Measurements from ENCODE around the gene CEACAM18.
A peak's percentile ranks its signal among the peaks of the same experiment; 100 is the strongest.
"Not testable (repeated sequence)": the region's sequence is repeated elsewhere in the genome, so short reads cannot be mapped to it uniquely, and the experiment has no call there.

Gene CEACAM18

DNA sequence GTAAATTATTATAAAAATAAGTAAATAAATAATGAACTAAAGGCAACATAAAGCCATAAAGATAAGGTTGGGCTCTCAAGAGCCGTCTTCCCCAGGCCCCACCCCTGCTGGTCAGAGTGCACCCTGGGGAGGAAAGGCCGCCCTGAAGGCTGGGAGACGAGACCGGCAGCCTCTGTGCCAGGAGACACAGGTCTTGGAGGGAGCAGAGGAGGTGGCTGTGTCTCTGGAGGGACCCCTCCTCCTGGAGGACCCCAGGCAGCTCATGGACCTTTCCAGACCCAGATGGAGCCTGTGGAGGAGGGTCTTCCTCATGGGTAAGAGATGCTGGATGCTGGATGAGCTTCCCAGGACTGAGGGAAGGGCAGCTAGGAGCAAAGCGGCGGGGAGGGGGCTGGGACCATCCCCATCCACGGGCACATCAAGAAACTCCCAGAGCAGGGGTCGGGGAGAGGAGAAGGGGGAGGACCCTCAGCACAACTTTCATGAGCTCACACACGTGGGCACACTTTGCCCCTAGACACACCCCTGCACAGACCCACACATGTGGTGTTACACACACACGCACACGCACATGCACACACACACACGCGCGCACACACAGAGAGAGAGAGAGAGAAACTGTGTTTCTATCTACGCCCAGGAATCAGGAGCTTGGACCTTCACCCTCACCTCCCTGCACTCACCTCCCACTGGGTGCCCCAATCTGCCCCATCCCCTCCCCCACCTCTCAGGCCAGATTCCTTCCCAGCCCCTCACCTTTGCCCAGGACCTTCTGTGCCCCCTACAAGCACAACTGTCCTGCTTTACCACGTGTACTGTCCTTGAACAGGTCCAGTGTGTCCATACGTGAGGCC lies at the start of gene CEACAM18:
CEACAM18 (plus strand) TSS at position 159 of the 854 bp plus-strand sequence.
- DNase-seq, result no peak

- DNase-seq, result peak; percentile 58
These were observed 48.1 kb upstream of the CEACAM18 start for GRCh38 chr19:51430221-51430620.

GRCh38 chr19:51431124-51431523 lies 47.2 kb upstream of the CEACAM18 start:
- peak; percentile 83 for DNase-seq

- no peak for DNase-seq
These were observed 45.3 kb upstream of the CEACAM18 start for GRCh38 chr19:51433043-51433442.

GRCh38 chr19:51434456-51434855 lies 43.9 kb upstream of the CEACAM18 start:
- no peak for DNase-seq

GRCh38 chr19:51439021-51439465 lies 39.3 kb upstream of the CEACAM18 start:
- peak; percentile 51 for DNase-seq

GRCh38 chr19:51440052-51440451 lies 38.3 kb upstream of the CEACAM18 start:
- DNase-seq, result no peak

- DNase-seq, result no peak
These were observed 37.4 kb upstream of the CEACAM18 start for GRCh38 chr19:51440846-51441409.

GRCh38 chr19:51441410-51442390 lies 36.6 kb upstream of the CEACAM18 start:
- DNase-seq, result peak; percentile 58

DNA sequence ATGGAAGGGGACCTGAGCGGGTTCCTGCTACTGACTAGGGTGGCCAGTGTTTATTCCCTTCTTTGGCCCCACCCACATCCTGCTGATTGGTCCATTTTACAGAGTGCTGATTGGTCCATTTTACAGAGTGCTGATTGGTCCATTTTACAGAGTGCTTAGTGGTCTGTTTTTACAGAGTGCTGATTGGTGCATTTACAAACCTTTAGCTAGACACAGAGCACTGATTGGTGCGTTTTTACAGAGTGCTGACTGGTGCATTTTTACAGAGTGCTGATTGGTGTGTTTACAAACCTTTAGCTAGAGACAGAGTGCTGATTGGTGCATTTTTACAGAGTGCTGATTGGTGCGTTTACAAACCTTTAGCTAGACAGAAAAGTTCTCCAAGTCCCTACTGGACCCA lies 30.8 kb upstream of the CEACAM18 start:
- not testable (repeated sequence) for DNase-seq

DNA sequence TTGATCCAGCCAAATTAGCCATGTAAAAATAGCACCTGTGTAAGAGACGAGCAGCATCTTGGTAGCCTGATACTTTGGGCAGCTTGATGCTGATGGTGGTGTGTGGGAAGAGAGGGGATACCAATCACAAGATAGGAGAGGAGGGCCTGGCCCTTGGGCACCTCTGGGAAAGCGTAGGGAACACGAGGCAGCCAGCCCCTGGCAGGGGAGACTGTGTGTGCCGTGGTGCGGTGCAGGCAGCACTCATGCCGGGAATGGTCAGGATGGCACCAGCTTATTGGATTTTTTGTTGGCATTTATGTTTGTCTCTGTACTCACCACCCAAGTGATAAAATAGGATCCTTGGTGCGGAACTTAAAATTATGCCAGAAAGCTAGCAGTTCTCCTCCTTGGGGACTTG lies 30.3 kb upstream of the CEACAM18 start:
- DNase-seq, result no peak

DNA sequence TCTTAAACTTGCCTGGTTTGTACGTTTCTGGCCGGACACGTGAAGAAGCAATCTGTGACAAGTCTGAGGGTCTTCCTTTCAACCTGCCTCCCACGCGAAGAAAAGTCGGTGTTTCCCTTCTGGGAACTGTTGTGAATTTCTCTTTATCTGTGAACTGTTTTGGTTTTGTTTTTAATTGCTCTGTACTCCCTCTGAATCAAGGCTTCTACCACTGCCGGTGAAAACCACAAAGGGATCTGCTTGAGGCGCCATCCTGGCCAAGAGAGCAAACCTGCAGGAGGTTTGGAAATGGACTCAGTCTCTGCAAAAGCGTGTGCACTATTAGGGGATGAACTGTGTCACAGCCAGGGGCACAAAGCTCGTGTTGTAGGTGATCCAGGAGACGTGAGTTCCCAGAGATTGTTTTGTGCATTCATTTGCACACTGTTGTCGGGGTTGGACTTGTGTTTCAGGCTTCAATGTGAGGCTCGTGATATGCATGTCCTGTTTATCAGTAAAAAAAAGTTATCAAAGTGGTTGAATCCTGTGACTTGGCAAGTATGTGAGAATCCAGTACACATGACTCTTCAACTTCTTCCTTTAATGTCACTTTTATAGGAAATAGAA lies 29.8 kb upstream of the CEACAM18 start:
- no peak for DNase-seq

DNA sequence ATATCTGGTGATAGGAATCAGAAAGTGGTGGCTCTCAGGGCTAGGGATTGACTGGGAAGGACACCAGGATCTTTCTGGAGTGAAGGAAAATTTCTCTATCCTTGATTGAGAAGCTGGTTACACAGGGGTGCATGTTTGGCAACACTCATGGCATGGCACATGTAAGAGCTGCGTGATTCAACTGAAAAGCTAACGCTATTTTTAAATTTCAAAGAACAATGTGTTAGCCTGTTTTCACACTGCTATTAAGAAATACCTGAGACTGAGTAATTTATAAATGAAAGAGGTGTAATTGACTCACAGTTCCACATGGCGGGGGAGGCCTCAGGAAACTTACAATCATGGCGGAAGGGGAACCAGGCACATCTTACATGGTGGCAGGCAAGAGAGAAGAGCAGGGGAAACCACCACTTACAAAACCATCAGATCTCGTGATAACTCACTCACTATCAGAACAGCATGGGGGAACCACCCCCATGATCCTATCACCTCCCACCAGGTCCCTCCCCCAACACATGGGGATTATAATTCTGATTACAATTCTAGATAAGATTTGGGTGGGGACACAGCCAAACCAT lies 27.5 kb upstream of the CEACAM18 start:
- no peak for DNase-seq

DNA sequence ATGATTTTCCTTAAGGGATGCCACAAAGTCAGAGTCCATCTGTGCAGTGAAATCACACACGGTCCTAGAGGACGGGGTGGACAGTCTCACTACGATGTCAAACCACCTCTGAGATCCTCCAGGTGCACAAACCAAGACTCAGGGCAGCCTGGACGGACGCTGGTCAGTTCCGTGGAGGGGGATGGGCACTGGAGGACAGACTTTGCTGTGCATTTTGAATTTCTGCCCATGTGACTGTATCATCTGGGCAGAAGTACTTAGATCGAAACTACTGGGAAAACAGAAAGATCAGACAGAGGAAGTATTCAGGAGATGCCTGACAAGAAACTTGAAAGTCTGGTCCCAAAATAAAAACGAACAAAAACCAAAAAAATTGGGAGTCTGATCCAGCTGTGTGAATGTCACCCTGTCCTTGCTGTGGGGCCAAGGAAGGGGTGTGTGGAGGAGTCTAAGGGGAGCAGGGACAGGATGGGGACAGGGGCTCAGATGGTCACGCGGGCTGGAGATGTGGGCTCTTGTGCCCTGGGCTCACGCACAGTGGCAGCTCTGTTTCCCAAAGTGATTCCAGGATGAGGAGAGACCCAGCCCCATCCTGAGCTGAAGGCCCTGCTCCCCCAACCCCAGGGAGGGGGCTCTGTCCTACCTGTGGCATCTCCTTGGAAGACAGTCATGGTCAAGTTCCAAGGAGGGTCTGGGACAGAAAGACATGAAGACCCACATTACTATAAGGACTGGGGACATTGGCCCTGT lies 21.6 kb upstream of the CEACAM18 start:
- DNase-seq, result peak; percentile 75

DNA sequence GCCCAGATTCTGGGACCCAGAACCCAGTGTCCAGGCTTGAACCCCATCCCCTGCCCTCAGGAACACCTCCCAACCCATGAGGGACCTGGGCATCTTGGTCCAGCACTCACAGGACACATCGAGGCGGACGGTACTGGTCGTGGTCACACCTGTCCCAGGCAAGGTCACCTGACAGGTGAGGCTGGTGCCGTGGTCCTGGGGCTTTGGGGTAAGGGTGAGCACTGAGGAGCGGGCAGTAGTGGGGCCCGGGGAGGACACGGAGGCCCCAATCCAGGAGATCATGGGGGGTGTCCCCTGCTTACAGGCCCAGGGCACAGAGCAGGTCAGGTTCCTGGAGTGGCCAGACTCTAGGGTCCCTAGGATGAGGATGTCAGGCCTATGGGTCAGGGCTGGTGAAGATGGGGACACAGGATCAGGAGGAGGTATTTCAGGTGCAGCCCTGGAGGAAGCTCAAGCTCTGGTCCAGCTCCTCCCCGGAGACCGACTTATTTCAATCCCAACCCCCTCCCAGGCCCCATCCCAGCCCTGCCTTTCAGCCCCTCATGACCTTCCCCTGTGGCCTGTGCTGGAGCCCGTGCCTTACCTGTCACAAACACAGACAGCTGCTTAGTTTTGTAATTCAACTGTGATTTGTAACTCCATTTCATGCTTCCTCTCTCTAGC lies 20.9 kb upstream of the CEACAM18 start:
- DNase-seq, result no peak

DNA sequence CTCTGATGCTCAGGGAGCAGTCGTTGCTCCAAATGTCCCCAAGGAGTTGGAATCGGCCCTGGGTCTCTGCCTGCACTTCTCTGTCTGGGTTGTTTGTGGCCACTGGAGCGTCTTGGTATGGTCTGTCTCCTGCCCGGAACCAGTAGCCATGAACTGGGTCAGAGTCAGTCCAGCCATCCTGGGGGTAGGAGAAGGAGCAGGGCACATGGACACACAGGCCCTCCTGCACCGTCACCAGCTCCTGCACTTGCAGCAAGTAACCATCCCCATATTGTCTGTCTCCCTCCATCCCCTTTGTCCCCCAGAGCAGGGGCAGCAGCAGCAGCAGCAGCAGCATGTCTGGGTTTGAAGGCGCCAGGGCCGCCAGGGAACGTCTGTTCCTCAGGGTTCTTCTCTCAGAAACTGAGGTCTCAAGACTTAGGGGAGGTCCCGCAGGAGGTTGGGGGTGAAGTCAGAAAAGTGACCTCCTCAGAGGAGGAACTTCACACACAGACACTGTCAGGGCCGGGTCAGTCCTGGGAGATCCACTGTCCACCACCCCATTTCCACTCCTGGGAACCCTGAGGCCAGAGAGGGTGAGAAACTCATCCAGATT lies 20.2 kb upstream of the CEACAM18 start, which contains the start of gene SIGLEC8:
SIGLEC8 (minus strand) TSS at position 404 of the 595 bp plus-strand sequence; CDS start at position 337, 67 bp downstream.
- DNase-seq, result no peak

DNA sequence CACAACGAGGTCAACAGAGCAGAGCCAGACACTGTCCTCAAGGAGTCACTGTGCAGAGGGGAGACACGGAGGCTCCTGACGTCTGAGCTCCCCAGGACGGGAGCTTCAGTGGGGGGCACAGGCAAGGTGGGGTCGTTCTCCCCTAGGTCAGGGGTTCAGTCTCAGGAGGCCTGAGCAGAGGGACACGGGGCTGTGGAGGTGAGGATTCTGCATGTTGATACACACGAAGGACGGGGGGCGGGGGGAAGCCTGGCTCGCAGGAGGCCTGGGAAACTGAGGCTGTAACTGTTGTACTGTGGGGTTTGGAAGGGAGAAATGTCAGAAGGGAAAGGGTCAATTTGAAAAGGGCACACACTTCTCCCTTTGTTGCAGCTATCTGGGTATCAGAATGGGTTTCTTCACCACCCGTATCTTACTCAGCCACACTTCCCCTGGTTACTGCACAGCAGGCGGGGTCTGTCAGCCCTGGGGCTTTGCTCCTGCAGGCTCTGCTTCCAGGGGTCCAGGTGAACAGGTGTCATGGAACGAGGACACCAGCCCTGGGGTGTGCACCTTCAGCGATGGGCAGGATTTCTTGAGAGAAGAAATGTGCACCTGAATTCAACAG lies 19.3 kb upstream of the CEACAM18 start:
- DNase-seq, result no peak

DNA sequence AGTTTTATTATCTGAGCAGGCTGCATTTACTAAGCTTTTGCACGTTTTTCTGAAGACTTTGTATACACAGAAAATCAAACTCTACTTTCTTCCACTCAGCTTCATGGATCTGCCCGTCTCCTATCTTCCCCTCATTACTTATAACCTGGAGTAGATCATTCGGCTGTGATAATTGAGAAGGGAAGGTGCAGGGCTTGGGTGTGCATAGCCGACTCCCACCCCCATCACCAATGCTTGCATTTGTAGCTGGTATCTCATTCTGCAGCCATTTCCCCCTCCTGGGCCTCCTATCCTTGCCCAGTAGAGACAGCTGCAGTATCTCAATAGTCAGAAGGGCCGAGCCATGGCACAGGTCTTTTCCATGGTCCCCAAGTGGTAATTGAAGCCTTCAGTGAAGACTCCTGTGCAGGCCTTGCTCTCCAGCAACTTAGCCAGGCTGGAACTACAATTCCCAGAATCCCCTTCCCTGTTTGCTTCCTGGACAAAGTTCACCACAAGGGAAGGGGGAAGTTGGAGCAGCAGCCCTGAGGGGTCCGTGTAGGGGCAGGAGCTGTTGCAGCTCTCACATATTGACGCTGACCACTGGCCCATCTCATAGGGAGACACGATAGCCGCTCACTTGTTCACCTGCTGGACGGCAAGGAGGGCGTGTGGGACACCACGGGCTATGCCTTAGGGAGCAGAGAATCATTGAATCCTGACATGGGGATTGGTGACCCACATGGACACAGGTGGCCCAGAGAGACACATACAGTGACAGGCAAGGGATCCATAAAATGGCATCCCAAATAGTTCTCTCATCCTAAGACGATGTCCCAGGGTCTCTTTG lies 18.0 kb upstream of the CEACAM18 start:
- DNase-seq, result peak; percentile 80

GRCh38 chr19:51461723-51462161 lies 16.6 kb upstream of the CEACAM18 start:
- DNase-seq, result peak; percentile 88
